Measurements from ENCODE around the gene SPO11. TPM values are rescaled to one million over a fixed set of nuclear protein-coding genes. Genes with fewer than 3 reads are reported as not detected.

SPO11 gene
- total RNA-seq, 1 experiment from 2014 or later, result not detected

DNA sequence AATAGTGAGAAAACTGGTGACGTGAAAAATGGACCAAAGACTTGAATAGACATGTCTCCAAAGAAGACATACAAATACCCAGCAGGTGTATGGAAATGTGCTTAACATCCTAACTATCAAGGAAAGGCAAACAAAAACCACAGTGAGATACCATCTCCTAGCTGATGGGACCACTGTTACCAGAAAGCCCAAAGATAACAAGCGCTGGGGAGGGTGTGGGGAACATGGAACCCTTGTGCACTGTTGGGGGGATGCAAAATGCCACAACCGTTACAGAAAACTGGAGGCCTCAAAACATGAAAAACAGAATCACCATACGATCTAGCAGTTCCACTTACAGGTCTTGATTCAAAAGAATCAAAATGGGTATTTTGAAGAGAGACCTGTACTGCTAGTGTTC is 41.8 kb downstream of the SPO11 start:
- Histone ChIP-seq H3K4me1 (replicated peaks; ENCODE audit: insufficient read depth) (no peaks in the 10 kb centered on the region), H2AFZ (no peak overlapping the region), H4K20me1 (ENCODE audit: insufficient read depth) (no peaks in the 10 kb centered on the region; the same call in none of the 2 replicates), H3K4me2 (no peak overlapping the region), H3K36me3 (ENCODE audit: low read depth) (peaks cover 59% of the 10 kb centered on the region), H3K79me2 (ENCODE audit: low read depth) (no peaks in the 10 kb centered on the region), H3K9me3 (ENCODE audit: insufficient read depth, low read depth) (no peaks in the 10 kb centered on the region), H3K9me2 (ENCODE audit: insufficient read depth) (no peaks in the 10 kb centered on the region), H3K4me3 (no peak overlapping the region), H3K27ac (no peak overlapping the region), H3K27me3 (ENCODE audit: insufficient read depth, low read depth) (no peaks in the 10 kb centered on the region), H3F3A (ENCODE audit: insufficient read depth, low read depth) (peaks cover 9% of the 10 kb centered on the region; the same call in 1 of the 2 replicates)
- DNase-seq, result no peak
- POLR2A ChIA-PET (ENCODE audit: unreplicated experiment), result no interaction called here
- TF ChIP-seq EZH2 (IDR thresholded peaks at IDR 0.05; ENCODE audit: low read depth), result no peak
- TF ChIP-seq, protein P1, sequence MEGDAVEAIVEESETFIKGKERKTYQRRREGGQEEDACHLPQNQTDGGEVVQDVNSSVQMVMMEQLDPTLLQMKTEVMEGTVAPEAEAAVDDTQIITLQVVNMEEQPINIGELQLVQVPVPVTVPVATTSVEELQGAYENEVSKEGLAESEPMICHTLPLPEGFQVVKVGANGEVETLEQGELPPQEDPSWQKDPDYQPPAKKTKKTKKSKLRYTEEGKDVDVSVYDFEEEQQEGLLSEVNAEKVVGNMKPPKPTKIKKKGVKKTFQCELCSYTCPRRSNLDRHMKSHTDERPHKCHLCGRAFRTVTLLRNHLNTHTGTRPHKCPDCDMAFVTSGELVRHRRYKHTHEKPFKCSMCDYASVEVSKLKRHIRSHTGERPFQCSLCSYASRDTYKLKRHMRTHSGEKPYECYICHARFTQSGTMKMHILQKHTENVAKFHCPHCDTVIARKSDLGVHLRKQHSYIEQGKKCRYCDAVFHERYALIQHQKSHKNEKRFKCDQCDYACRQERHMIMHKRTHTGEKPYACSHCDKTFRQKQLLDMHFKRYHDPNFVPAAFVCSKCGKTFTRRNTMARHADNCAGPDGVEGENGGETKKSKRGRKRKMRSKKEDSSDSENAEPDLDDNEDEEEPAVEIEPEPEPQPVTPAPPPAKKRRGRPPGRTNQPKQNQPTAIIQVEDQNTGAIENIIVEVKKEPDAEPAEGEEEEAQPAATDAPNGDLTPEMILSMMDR (conservative IDR thresholded peaks at IDR 0.05), result no peak
- intact Hi-C loops (cut with micrococcal nuclease; ENCODE audit: unreplicated experiment), result no loop called here
- CTCF ChIA-PET, result no interaction called here
- no TSS peak for BruUV-seq (replicated peaks)

DNA sequence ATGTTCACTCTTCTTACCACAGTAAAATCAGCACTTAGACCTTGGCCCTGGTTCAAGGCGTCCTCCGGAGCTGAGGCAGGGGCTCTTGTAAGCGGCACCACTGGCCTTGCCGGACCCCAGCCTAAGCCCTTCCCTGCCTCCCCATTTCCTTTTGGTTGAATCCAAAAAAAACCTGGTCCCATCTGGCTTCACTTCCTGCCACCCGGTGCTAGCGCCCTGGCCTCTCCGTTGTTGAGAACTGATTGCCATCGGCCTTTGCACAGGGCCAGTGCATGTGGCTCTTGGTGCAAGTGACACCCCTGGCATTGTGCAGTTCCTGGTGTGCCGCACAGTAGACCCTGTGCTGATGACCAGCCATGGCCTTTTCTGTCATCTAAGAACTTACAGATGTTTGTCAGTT is 42.6 kb downstream of the SPO11 start:
- TF ChIP-seq EZH2 (IDR thresholded peaks at IDR 0.05; ENCODE audit: low read depth), result no peak
- TF ChIP-seq, protein P1 (conservative IDR thresholded peaks at IDR 0.05), result no peak
- POLR2A ChIA-PET (ENCODE audit: unreplicated experiment), result no interaction called here
- H3K27ac ChIP-seq, result no peak overlapping the region
- intact Hi-C loops (cut with micrococcal nuclease; ENCODE audit: unreplicated experiment), result no loop called here
- H3K9me2 ChIP-seq (ENCODE audit: insufficient read depth), result no peaks in the 10 kb centered on the region
- H3K36me3 ChIP-seq (ENCODE audit: low read depth), result peaks cover 53% of the 10 kb centered on the region
- H3K79me2 ChIP-seq (ENCODE audit: low read depth), result no peaks in the 10 kb centered on the region
- H3K27me3 ChIP-seq (ENCODE audit: insufficient read depth, low read depth), result no peaks in the 10 kb centered on the region
- no peaks in the 10 kb centered on the region for H3K4me1 ChIP-seq (replicated peaks; ENCODE audit: insufficient read depth)
- H3K4me2 ChIP-seq, result no peak overlapping the region
- H3K4me3 ChIP-seq, result no peak overlapping the region
- H2AFZ ChIP-seq, result no peak overlapping the region
- H3F3A ChIP-seq (ENCODE audit: insufficient read depth, low read depth), result peaks cover 9% of the 10 kb centered on the region; the same call in 1 of the 2 replicates
- BruUV-seq (replicated peaks), result no TSS peak
- peaks cover 2% of the 10 kb centered on the region for H4K20me1 ChIP-seq (ENCODE audit: insufficient read depth)
- H3K9me3 ChIP-seq (ENCODE audit: insufficient read depth, low read depth), result no peaks in the 10 kb centered on the region
- CTCF ChIA-PET, result no interaction called here
- DNase-seq, result no peak

DNA sequence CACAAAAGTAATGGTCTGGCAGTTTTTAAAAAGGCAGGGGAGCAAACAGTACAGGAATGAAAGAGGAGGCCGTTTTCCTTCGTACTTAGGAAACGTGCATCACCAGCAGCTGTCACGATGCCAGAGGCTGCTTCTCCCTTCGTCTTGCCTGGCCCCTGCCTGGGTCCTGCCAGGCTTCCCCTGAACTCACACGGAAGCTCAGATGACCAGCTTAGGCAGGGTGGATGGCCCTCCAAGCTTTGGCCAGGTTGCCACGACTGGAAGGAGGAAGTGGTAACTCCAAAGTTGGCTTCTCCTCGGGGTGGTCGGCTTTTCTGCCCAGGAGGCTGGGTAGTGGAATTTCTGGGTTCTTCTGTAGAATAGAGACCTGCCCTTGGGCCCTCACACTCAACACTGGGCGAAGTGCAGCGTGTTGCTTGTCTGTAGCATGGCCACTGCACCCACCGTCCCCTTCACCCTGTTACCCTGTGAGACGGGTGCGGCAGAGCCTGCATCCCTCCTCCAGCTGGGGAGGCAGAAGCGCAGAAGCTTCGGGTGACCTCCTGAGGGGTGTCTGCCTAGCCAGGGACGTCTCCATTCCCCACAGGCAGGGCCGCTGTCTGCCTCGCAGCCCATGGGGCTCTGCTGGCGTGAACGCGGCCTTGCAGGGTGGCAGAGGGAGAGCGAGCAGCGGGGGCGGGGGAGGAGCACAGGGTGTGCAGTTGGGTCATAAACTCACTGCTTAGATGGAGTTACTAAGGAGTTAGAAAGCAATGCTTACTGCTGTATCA is 43.2 kb downstream of the SPO11 start:
- Histone ChIP-seq H3K4me2 (no peak overlapping the region), H3K36me3 (ENCODE audit: low read depth) (peaks cover 55% of the 10 kb centered on the region), H3K27me3 (ENCODE audit: insufficient read depth, low read depth) (no peaks in the 10 kb centered on the region), H3K4me1 (replicated peaks; ENCODE audit: insufficient read depth) (no peaks in the 10 kb centered on the region), H2AFZ (no peak overlapping the region), H3K4me3 (no peak overlapping the region), H3K9me2 (ENCODE audit: insufficient read depth) (no peaks in the 10 kb centered on the region), H3F3A (ENCODE audit: insufficient read depth, low read depth) (peaks cover 9% of the 10 kb centered on the region; the same call in 1 of the 2 replicates), H4K20me1 (ENCODE audit: insufficient read depth) (peaks cover 8% of the 10 kb centered on the region), H3K27ac (no peak overlapping the region), H3K79me2 (ENCODE audit: low read depth) (no peaks in the 10 kb centered on the region), H3K9me3 (ENCODE audit: insufficient read depth, low read depth) (no peaks in the 10 kb centered on the region)
- DNase-seq, result no peak
- intact Hi-C loops (cut with micrococcal nuclease; ENCODE audit: unreplicated experiment), result no loop called here
- ChIA-PET CTCF (no interaction called here), POLR2A (ENCODE audit: unreplicated experiment) (no interaction called here)
- BruUV-seq (replicated peaks), result no TSS peak
- no peak for TF ChIP-seq EZH2 (IDR thresholded peaks at IDR 0.05; ENCODE audit: low read depth)
- TF ChIP-seq, protein P1 (conservative IDR thresholded peaks at IDR 0.05), result no peak
